ENCODE data around the gene SH3BP2.
"Not testable (repeated sequence)": the region's sequence is repeated elsewhere in the genome, so short reads cannot be mapped to it uniquely, and the experiment has no call there.

Gene SH3BP2

DNA sequence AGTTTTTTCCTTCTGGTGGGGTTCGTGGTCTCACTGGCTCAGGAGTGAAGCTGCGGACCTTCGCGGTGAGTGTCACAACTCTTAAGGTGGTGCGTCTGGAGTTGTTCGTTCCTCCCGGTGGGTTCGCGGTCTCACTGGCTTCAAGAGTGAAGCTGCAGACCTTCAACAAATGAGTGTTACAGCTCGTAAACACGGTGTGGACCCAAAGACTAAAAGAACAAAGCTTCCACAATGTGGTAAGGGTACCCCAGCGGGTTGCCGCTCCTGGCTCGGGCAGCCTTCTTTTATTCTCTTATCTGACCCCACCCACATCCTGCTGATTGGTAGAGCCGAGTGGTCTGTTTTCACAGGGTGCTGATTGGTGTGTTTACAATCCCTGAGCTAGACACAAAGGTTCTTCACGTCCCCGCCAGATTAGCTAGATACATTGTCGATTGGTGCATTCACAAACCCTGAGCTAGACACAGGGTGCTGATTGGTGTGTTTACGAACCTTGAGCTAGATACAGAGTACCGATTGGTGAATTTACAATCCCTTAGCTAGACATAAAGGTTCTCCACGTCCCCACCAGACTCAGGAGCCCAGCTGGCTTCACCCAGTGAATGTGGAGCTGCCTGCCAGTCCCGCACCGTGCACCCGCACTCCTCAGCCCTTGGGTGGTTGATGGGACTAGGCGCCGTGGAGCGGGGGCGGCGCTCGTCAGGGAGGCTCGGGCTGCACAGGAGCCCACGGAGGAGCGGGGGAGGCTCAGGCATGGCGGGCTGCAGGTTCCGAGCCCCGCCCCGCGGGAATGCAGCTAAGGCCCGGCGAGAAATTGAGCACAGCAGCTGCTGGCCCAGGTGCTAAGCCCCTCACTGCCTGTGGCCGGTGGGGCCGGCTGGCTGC lies 30.2 kb upstream of the SH3BP2 start:
- DNase-seq (ENCODE audit: low spot score), result not testable (repeated sequence)

DNA sequence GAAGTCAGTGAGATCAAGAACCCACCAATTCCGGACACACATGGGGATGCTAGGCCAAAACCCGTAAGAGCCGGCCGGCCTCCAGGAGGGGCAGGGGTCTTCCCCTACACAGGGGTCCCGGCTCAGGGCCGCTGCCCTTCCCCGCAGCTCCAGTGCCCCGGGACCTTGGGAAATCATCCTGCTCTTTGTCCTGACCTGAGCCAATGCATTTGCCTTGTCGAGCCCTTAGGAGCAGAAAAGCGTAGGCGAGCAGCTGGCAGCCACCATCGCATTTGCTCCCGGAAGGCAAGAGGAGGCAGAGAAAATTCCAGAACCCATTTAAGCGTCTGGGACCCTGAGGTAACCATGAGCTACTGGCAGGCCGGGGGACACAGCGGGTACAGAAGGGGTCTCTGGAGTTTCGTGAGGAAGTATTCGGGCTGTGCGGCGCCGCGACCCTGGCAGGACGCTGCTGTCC lies 29.3 kb upstream of the SH3BP2 start:
- peak; percentile 14 for DNase-seq (ENCODE audit: low spot score)

DNA sequence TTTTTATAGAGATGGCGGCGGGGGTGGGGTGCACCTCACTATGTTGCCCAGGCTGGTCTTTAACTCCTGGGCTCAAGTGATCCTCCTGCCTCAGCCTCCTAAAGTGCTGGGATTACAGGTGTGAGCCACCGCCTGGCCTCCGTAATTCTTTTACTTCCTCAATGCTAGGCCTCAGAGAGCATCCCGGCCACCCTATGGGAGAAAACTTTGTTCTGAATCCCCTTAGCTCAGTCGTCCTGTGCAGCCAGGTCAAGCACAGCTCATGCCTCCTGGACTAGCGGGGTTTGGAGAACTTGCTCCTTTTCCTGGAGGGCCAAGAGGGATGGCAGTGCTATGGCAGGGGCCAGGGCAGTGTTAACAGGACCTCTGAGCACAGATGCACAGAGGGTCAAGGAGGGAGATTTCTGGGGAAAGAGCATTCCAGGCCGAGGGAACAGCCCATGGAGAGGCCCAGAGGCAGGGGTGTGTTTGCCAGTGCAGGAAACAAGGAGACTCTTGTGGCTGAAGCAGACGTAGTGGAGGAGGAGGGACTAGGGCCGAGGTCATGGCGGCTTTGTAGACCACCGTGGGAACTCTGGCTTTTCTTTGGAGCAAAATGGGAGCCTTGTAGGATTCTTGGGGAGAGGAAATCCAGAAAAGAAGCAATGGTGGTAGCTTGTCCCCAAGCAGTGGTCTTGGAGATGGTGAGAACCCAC lies 26.9 kb upstream of the SH3BP2 start:
- peak; percentile 17 for DNase-seq (ENCODE audit: low spot score)

DNA sequence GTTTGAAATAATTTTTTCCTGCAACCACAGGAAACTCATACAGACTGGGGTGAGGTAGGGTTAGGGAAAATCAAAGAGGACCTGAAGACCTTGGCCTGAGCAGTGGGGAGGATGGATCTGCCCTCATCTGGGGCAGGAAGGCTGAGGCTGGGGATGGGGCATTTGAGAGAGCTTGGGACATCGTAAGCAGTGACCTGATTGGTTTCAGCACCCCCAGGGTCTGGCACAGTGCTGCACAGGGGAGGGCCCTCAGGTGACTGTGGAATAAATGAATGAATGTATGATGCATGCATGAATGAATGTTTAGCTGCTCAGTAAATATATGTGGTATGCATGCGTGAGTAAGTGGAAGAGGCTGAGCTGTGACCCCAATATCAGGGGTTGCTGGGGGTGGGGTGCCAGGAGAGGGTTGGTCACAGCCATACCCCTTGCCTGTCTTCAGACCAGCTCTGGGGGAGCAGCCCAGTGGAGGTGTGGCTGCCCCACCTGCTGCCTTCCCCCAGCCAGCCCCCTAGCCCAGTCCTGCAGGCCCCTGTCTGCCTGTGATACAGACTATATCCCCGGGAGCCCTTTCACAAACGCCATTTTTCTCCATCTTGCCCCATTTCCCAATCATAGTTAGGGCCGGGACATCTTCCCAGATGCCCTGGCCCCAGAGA lies 25.7 kb upstream of the SH3BP2 start:
- peak; percentile 16 for DNase-seq (ENCODE audit: low spot score)

DNA sequence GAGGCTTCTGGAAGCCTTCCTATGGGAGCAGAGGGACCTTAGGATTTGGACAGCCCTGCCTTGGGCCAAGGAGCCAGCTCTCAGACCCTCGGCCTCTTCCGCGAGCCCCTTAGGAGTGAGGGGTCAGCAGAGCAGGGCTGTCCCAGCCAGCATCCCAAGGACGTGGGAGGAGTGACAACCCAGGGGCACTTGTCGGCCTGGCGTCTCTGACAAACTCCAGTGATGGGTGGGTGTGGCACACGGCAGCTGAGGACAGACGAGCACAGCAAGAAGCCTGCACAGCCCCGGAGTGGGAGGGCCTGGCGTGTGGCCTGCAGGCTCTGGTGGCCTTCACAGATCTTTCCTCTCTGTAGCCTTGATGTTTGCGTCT lies 25.2 kb upstream of the SH3BP2 start:
- DNase-seq (ENCODE audit: low spot score), result peak; percentile 21

DNA sequence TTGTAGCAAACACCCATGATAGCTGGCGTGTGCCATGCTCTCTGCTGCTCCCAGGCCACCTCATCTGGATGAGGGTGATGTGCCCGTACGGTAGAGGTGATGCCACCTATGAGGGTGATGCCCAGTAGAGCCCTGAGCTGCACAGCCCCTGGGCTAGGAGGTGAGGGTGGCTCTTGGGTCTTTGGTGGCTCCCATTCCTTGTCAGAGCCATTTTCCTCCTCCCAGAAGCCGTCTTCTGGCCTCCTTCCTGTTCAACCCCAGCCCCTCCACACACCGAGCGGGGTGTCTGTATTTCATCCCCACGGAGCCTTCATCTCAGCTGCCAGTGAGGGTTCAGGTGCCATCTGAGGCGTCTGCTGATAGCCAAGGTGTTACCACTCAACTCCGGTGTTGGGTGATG lies 24.8 kb upstream of the SH3BP2 start:
- DNase-seq (ENCODE audit: low spot score), result peak; percentile 16

DNA sequence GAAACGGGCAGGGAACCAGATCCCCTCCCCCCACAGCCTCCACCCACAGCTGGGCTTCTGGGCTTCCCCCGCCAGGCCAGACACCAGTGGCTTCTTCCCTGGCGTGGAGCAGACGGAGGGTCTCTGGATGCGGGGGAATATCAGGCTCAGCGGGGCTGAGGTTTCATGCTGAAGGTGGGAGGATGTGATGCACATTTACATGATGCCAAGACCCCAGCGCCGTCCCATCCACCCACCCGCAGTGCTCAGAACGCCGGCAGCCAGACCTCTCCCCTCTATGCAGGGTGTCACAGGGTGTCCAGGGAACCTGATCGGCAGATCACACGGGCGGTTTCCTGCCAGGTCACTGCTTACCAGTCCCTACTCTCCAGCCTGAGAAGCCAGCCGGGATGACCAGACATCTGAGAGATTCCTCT lies 24.0 kb upstream of the SH3BP2 start:
- DNase-seq (ENCODE audit: low spot score), result peak; percentile 24

DNA sequence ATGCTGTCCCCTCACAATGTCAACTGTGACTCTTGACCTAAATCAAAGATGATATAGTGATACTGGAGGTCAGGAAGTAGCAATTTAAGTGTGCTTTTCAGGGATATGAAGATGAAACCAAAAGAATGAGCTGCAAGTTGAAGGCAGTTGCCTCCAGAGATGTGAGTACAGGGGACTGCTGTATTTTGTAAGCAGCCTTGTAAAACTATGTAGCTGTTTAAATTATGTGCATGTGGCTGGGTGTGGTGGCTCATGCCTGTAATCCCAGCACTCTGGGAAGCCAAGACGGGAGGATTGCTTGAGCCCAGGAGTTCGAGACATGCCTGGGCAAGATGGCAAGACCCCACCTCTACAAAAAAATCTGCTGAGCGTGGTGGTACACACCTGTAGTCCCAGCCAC lies 21.6 kb upstream of the SH3BP2 start:
- DNase-seq (ENCODE audit: low spot score), result no peak

DNA sequence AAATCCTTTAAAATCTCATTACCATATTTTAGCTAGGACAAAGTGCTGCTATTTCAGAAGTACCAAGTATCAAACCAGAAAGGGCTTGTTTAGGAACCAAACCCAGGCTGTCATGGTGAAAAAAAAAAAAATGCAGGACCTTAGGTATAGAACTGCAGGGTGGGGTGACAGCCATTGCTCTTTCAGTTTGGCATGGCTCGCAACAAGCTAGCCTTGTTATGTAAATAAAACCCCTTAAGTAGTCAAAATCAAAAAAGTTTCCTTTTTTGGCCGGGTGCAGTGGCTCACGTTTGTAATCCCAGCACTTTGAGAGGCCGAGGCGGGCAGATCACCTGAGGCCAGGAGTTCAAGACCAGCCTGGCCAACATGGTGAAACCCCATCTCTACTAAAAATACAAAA lies 12.2 kb upstream of the SH3BP2 start:
- DNase-seq (ENCODE audit: low spot score), result not testable (repeated sequence)

DNA sequence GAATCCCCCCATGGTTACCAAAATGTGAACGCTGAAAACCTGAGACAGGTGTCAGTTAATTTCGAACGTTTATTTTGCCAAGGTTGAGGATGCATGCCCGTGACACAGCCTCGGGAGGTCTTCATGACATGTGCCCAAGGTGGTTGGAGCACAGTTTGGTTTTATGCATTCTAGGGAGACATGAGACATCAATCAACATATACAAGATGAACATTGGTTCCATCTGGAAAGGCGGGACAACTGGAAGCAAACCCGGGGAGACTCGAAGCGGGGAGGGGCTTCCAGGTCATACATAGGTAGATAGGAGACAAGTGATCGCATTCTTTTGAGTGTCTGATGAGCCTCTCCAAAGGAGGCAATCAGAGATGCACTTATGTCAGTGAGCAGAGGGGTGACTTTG lies 11.0 kb upstream of the SH3BP2 start:
- DNase-seq (ENCODE audit: low spot score), result no peak

DNA sequence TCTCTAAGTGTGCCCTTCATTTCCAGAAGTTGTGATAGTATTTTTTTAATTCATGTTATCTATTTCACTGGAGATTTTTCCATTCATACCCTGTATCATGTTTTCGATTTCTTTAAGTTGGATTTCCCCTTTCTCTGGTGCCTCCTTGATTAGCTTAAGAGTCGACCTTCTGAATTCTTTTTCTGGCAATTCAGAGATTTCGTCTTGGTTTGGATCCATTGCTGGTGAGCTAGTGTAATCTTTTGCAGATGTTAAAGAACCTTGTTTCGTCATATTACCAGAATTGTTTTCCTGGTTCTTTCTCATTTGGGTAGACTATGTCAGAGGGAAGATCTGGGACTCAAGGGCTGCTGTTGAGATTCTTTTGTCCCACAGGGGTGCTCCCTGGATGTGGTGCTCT lies 9.1 kb upstream of the SH3BP2 start:
- DNase-seq (ENCODE audit: low spot score), result no peak

DNA sequence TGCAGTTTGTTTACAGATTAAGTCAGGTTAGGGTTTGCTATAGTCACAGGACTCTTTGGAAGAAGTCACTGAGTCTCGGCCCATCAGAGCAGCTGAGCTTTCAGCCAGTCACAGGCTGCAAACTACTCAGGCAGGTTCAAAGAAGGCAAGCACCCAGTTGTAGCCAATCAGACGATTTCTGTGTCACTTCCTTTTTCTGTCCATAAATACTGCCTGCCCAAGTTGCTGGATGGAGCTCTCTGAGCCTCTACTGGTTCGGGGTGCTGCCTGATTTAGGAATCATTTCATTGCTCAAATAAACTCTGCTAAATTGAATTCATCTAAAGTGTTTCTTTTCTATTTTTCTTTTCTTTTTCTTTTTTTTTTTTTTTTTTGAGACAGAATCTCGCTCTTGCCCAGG lies 7.3 kb upstream of the SH3BP2 start:
- DNase-seq (ENCODE audit: low spot score), result no peak

DNA sequence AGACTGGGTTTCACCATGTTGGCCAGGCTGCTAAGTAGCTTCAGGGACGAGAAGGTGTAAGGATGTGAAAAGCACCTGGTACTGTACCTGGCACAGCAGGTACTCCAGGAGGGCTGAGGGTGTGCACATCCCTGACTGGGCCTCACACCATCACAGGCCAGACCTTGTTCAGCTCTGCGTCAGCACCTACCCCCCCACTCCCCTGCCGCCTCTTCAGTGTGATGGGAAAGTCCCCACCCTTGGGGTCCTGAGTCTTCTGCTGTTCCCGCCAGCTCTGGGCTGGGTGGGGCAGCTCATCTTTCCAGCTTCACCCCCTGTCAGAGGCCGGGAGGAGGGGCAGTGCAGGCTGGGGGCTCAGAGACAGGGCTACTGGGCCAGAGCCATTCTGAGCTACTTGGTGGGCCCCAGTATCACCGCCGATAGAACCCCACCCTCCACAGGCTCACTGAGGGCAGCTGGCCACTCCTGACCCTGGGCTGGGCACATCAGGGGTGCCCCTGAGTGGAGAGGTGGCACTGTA lies 6.7 kb upstream of the SH3BP2 start:
- DNase-seq (ENCODE audit: low spot score), result no peak

DNA sequence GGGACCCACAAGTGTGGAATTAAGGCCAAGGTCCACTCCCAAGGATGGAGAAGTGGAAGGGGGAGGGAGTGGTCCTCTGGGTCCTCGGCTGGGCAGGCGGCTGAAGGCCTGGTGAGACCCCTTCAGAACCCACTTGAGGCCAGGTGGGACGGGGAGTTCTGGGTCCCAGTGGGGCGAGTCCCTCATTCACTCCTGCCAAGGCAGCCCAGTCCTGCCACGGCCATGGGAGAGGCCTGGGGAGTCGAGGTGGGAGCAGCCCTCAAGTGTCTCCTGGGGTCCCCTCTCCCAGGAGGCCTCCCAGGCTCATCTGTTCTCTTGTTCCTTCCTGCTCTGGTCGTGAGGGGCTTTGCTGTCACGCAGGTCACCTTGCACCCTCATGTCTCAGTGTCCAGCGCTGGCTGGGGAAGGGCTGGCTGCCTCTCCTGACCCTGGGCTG lies 6.1 kb upstream of the SH3BP2 start:
- DNase-seq (ENCODE audit: low spot score), result no peak

DNA sequence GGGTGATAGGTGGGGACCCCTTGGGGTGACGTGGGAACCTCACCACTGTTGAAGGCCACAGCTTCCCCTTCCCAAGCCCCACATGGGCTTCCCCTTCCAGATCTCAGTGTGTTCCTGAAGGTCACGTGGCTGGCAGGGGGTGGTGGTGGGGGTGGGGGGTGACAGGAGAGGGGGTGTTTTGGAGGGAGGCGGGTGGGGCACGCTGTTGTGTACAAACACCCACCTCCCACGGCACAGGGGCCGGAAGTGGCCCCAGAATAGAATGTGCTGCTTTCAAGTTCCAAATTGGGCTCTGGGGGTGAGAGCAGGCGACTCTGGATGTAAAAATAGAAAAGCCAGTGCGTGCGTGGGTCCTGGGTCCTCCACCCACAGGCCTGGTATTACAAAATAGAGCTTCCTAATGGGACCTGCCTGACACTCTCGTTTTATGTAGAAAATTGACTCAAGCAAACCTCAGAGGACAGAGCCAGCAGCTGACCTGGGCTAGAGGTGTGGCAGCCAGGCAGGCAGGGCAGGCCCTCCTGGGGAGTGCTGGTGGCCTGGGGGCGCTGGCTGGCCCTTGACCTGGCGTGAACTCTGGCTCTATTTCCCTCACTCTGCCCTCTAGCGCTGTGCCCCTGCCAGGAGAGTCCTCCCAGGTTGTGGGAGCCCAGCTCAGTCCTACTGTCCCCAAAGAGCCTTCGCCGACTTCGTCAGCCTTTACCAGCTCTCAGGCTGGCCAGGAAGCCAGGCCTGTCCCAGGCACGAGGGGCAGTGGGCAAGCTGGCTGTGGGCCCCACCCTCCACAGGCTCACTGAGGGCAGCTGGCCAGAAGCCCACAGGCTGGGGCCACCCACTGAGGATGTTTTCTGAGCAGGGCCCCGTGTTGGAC lies 5.4 kb upstream of the SH3BP2 start:
- no peak for DNase-seq (ENCODE audit: low spot score)

DNA sequence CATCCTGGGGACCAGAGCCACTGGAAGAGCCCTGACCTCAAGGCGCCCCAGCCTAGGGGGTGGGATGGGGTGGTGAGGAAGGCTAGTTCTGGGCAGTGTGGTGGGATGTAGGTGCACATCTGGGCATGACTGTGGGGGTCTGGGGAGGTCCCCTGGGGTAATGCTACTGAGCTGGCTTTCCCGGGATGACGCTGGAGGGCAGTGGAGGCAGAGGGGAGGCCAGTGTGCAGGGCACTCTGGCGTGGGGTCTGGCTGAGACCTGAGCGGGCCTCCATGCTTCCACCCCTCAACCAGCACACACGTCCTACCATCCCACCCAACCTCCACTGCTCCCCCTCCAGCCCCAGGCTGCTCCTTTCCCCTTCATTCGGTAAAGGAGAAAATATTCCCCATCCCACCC lies 4.8 kb upstream of the SH3BP2 start:
- DNase-seq (ENCODE audit: low spot score), result no peak

DNA sequence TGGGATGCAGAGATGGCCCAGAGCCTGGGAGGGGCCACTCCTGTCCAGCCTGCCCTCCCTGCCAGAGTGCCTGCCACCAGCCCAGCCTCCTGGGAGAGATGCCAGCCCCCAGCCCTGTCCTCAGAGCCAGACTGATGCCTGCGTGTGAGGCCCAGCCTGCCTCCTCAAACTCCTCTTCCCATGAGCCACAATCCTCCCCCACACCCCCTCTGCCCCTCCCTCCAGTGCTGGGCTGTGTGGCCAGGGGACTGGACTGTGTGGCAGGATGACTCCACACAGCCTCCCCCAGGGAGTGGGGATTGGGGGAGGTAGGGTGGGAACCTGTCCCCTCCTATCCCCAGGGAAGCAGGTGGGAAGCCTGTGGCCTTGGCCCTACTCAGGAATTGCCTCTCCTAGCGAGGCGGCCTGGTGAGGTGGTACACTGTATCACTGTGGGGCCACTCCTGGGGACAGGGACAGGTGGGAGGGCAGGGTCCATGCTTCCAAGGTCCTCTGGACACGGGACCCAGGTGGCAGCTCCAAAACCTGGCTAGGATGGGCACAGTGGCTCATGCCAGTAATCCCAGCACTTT lies 4.3 kb upstream of the SH3BP2 start:
- DNase-seq (ENCODE audit: low spot score), result no peak

DNA sequence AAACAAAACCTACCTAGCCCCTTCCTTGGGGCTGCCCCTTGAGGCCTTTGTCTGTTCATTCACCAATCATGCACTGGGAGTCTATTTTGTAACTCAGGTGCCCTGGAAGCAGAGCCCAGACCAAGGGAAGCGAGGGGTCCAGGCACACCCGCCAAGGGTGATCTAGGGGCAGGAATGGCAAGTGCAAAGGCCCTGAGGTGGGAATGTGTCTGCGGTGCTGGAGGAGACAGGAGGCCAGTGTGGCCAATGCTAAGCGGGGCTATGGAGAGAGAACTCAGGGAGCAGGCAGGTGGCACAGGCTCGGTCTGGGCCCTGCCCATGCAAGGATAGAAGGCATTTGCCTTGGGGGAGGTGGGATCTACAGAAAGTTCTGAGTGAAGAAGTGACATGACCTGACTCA lies 3.5 kb upstream of the SH3BP2 start:
- no peak for DNase-seq (ENCODE audit: low spot score)

DNA sequence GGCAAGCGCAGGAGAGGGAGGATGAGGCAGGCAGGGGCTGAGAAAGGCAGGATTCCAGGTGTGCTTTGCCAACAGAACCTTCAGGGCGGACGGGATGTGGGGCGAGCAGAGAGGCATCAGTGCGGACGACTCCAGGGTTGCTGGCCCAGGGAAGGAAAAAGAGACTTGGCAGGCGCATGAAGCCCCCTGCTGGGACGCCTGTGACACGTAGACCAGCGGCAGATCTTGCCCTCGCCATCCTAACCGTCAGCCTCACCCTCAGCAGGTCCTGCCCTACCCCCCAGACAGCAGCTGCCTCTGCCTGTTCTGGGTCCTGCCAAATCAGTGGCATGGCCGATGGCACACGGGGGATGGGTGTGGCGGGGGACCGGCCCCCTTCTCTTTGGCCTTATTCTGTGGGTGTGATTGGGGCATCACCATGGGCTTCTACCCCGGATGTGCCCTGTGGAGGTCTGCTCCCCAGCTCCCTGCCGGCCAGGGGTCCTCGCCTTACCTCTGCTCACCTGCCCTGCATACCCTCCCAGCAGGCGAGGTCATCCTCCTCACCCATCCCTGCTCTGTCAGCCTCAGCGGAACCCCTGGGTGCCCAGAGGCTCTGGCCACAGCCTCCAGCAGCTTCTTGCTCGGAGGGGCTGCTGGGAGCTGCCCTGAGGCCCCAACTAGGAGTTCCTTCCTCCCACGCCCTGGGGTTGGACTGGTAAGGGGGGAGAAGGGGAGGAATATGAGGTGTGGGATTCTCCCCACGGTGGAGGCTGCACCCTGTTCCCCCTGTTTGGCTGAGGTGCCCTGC lies 2.9 kb upstream of the SH3BP2 start:
- DNase-seq (ENCODE audit: low spot score), result no peak

Measured in D341Med (cell line).